Ovary (tissue), 3 donors: Measurements from ENCODE around the gene YAP1.

Experiments
- CTCF ChIP-seq, 3 donors: fragments of 450-650 bp in 2 of 3; fragments of 200-600 bp in 1 of 3; IDR thresholded peaks; one replicate each; pipeline versions ENCODE4 v1.5.1 to v1.8.0; 2016 to 2022; ENCODE audit warnings: antibody characterized with exemption in 3 of 3, mild to moderate bottlenecking in 1 of 3
- POLR2A ChIP-seq: fragments of 450-650 bp; IDR thresholded peaks from one replicate; pipeline ENCODE4 v1.6.1; 2017; ENCODE audit warnings: antibody characterized with exemption, mild to moderate bottlenecking, moderate library complexity
- donor health status: DM: no; HTN: no; CAD: no.

GRCh38 chr11:102061276-102061675 lies 49.0 kb upstream of the YAP1 start:
- TF ChIP-seq CTCF (IDR thresholded peaks at IDR 0.05) (no peak), POLR2A (no peak)
